GM23338 (cell line): Measurements from ENCODE around the gene EMP2. TPM values are rescaled to one million over a fixed set of nuclear protein-coding genes. Genes with fewer than 3 reads are reported as not detected.

Experiments used
- ATAC-seq: fragments of 200-7000 bp; cut with Tn5 transposase; 3 replicates; pipeline ENCODE4 v1.9.1; 2020
- DNase-seq: peaks from one replicate; pipeline ENCODE4 v3.0.0-alpha.2; 2015; ENCODE audit warnings: low spot score
- H2AFZ ChIP-seq: fragments of 200-600 bp; sonication (generic); 2 replicates; pipeline ENCODE4 v1.8.0; 2016; ENCODE audit warnings: antibody characterized with exemption, mild to moderate bottlenecking, moderate library complexity
- H3F3A ChIP-seq: fragments of 200-600 bp; sonication (generic); replicated peaks from 2 replicates; pipeline ENCODE4 v1.8.0; 2017; ENCODE audit warnings: antibody characterized with exemption, mixed run types, low read depth
- H3K27ac ChIP-seq: fragments of 200-600 bp; sonication (generic); 2 replicates; pipeline ENCODE4 v1.6.1; 2016; ENCODE audit warnings: low read depth
- H3K27me3 ChIP-seq: fragments of 200-600 bp; sonication (generic); 2 replicates; pipeline ENCODE4 v1.8.0; 2016; ENCODE audit warnings: mild to moderate bottlenecking, mixed run types, moderate library complexity; ENCODE audit not compliant: insufficient read depth
- H3K36me3 ChIP-seq: fragments of 200-600 bp; sonication (generic); 2 replicates; pipeline ENCODE4 v1.8.0; 2016; ENCODE audit warnings: mild to moderate bottlenecking; ENCODE audit not compliant: insufficient read depth
- H3K4me1 ChIP-seq: fragments of 200-600 bp; sonication (generic); 2 replicates; pipeline ENCODE4 v1.8.0; 2016; ENCODE audit warnings: mild to moderate bottlenecking, moderate library complexity; ENCODE audit not compliant: insufficient read depth
- H3K4me2 ChIP-seq: fragments of 200-600 bp; sonication (generic); 2 replicates; pipeline ENCODE4 v1.7.1; 2017; ENCODE audit warnings: mixed run types
- H3K4me3 ChIP-seq: fragments of 200-600 bp; sonication (generic); 2 replicates; pipeline ENCODE4 v1.6.1; 2016; ENCODE audit warnings: mixed run types
- H3K79me2 ChIP-seq: fragments of 200-600 bp; sonication (generic); replicated peaks from 2 replicates; pipeline ENCODE4 v1.8.0; 2017; ENCODE audit warnings: mild to moderate bottlenecking; ENCODE audit not compliant: insufficient read depth
- H3K9me2 ChIP-seq: fragments of 200-600 bp; sonication (generic); 2 replicates; pipeline ENCODE4 v1.8.0; 2017; ENCODE audit not compliant: insufficient read depth
- H4K20me1 ChIP-seq: fragments of 200-600 bp; sonication (generic); replicated peaks from 2 replicates; pipeline ENCODE4 v1.8.0; 2017; ENCODE audit warnings: mild to moderate bottlenecking; ENCODE audit not compliant: insufficient read depth
- H3K27ac Mint-ChIP-seq: 2 replicates; pipeline ENCODE4 v1.8.0; 2020; ENCODE audit warnings: inconsistent platforms, mild to moderate bottlenecking, moderate library complexity, mixed read lengths
- H3K27me3 Mint-ChIP-seq: 3 replicates; pipeline ENCODE4 v1.8.0; 2022; ENCODE audit warnings: low read depth, mild to moderate bottlenecking, moderate library complexity, mixed read lengths, inconsistent platforms; ENCODE audit not compliant: insufficient read depth, poor library complexity
- H3K36me3 Mint-ChIP-seq: 3 replicates; pipeline ENCODE4 v1.8.0; 2021; ENCODE audit warnings: low read depth, mild to moderate bottlenecking, inconsistent platforms, moderate library complexity, mixed read lengths
- H3K4me1 Mint-ChIP-seq: 3 replicates; pipeline ENCODE4 v1.8.0; 2020; ENCODE audit warnings: mild to moderate bottlenecking, inconsistent platforms, mixed read lengths
- H3K4me3 Mint-ChIP-seq: 3 replicates; pipeline ENCODE4 v1.8.0; 2021; ENCODE audit warnings: moderate library complexity, mild to moderate bottlenecking, inconsistent platforms, mixed read lengths
- H3K9me3 Mint-ChIP-seq: 3 replicates; pipeline ENCODE4 v1.8.0; 2020; ENCODE audit warnings: moderate library complexity, mild to moderate bottlenecking, inconsistent platforms, mixed read lengths
- CREB1 ChIP-seq: fragments of 250-450 bp; sonication (Bioruptor Pico); IDR thresholded peaks from 2 replicates; pipeline ENCODE4 v1.5.0; 2020; ENCODE audit warnings: low read depth, mild to moderate bottlenecking, moderate library complexity
- CTCF ChIP-seq, 2 experiments: fragments of 200-600 bp in 1 of 2; sonication (generic) in 1 of 2; conservative IDR thresholded peaks; 2 replicates each; pipeline versions ENCODE4 v1.5.1 to v1.6.1; 2016 to 2017; ENCODE audit warnings: antibody characterized with exemption in 2 of 2, low read depth in 2 of 2, mild to moderate bottlenecking in 2 of 2, moderate library complexity in 1 of 2
- ETS1 ChIP-seq: IDR thresholded peaks from 2 replicates; pipeline ENCODE4 v1.6.1; 2016; ENCODE audit warnings: antibody characterized with exemption
- EZH2 ChIP-seq: fragments of 200-600 bp; sonication (generic); IDR thresholded peaks from one replicate; pipeline ENCODE4 v1.8.0; 2017; ENCODE audit warnings: antibody characterized with exemption, mild to moderate bottlenecking, low read depth; ENCODE audit not compliant: unreplicated experiment
- NANOG ChIP-seq: IDR thresholded peaks from 2 replicates; pipeline ENCODE4 v1.6.1; 2016; ENCODE audit warnings: antibody characterized with exemption, borderline replicate concordance
- POLR2AphosphoS5 ChIP-seq: IDR thresholded peaks from 2 replicates; pipeline ENCODE4 v1.6.1; 2016; ENCODE audit warnings: antibody characterized with exemption, low read depth
- REST ChIP-seq: IDR thresholded peaks from one replicate; pipeline ENCODE4 v1.6.1; 2018; ENCODE audit warnings: antibody characterized with exemption; ENCODE audit not compliant: unreplicated experiment
- ZNF114 ChIP-seq: fragments of 250-450 bp; sonication (Bioruptor Pico); IDR thresholded peaks from 2 replicates; pipeline ENCODE4 v1.5.0; 2020; ENCODE audit warnings: mild to moderate bottlenecking, moderate library complexity
- polyA plus RNA-seq: library from polyadenylated mRNA; unstranded; fragments of >200 nt; fragmentation: Nextera tagmentation; extraction: Ambion mirVana; gene quantifications from 2 replicates; pipeline ENCODE4 v1.2.1, GENCODE V29; 2016
- total RNA-seq: library from RNA; depleted of rRNA; stranded (reverse); fragments of >200 nt; shearing (Covaris generic); gene quantifications from 2 replicates; pipeline ENCODE4 v1.2.3, GENCODE V29; 2014

The EMP2 gene
- total and polyA plus RNA-seq, 2 experiments from 2014 or later, result 7.3 to 40.1 TPM

GRCh38 chr16:10519297-10519696 lies 61.1 kb downstream of the EMP2 start (continued):
- TF ChIP-seq ETS1, result no peak
- TF ChIP-seq POLR2AphosphoS5, result no peak
- TF ChIP-seq EZH2, result no peak
- no peak for TF ChIP-seq CTCF (conservative IDR thresholded peaks at IDR 0.05; ENCODE audit: low read depth in 2 of 2)
- no peak for TF ChIP-seq ZNF114 (CRISPR knock-in tag)

GRCh38 chr16:10518479-10519041 lies 61.8 kb downstream of the EMP2 start:
- H3F3A ChIP-seq, result 0 out of 2 replicates have a peak, but pooled peaks cover 2% of the 10 kb centered on the region
- no peak for ATAC-seq
- no peak overlapping the region for H3K4me2 ChIP-seq
- H3K4me3 Mint-ChIP-seq, result no peak overlapping the region
- no peaks in the 10 kb centered on the region for H4K20me1 ChIP-seq
- TF ChIP-seq EZH2 (no peak), REST (no peak), NANOG (no peak), CREB1 (CRISPR knock-in tag) (no peak)
- H3K9me2 ChIP-seq, result no peaks in the 10 kb centered on the region
- H3K9me3 Mint-ChIP-seq, result peaks cover 5% of the 10 kb centered on the region
- H3K79me2 ChIP-seq, result no peaks in the 10 kb centered on the region
- no peaks in the 10 kb centered on the region for H3K4me1 Mint-ChIP-seq
- DNase-seq, result no peak
- H3K27ac Mint-ChIP-seq, result no peak overlapping the region
- no peak overlapping the region for H3K27ac ChIP-seq
- peaks cover 3% of the 10 kb centered on the region for H3K27me3 Mint-ChIP-seq
- H3K36me3 Mint-ChIP-seq, result peaks cover 3% of the 10 kb centered on the region; the same call in 1 of the 3 replicates
- no peak overlapping the region for H3K4me3 ChIP-seq
- H3K27me3 ChIP-seq, result no peaks in the 10 kb centered on the region
- no peak overlapping the region for H2AFZ ChIP-seq
- H3K36me3 ChIP-seq, result no peaks in the 10 kb centered on the region
- H3K4me1 ChIP-seq, result no peaks in the 10 kb centered on the region
